ENCODE results near the gene INTS11. TPM values are rescaled to one million over a fixed set of nuclear protein-coding genes. Genes with fewer than 3 reads are reported as not detected.
A peak's percentile ranks its signal among the peaks of the same experiment; 100 is the strongest.

INTS11 gene
- total RNA-seq, 1 experiment from 2014 or later = 254 TPM

GRCh38 chr1:1306661-1307260 is 17.7 kb downstream of the INTS11 start:
- no peaks in the 10 kb centered on the region for H3F3A ChIP-seq (ENCODE audit: low read length, unreplicated experiment)
- ChIA-PET CTCF (no interaction called here), POLR2A (ENCODE audit: unreplicated experiment) (no interaction called here)
- peaks cover 33% of the 10 kb centered on the region for H3K4me1 ChIP-seq (ENCODE audit: insufficient read depth, low read length)
- H3K27me3 ChIP-seq (ENCODE audit: low read length) = no peaks in the 10 kb centered on the region
- intact Hi-C loops (cut with micrococcal nuclease) = no loop called here
- H3K4me2 ChIP-seq (ENCODE audit: low read length) = peak overlapping the region; percentile 93
- no peak overlapping the region for H3K27ac ChIP-seq (ENCODE audit: low read length)
- H2AFZ ChIP-seq (ENCODE audit: low read length) = no peak overlapping the region
- peak overlapping the region; percentile 97 for H3K4me3 ChIP-seq (ENCODE audit: low read length)
- peaks cover 11% of the 10 kb centered on the region for H4K20me1 ChIP-seq (ENCODE audit: low read length)
- peak overlapping the region; percentile 77 for H3K9ac ChIP-seq (ENCODE audit: low read length)
- TF ChIP-seq CTCF (conservative IDR thresholded peaks at IDR 0.05; ENCODE audit: low read depth, low read length) (no peak), EZH2 (IDR thresholded peaks at IDR 0.05; ENCODE audit: low read length, unreplicated experiment) (no peak), EZH2phosphoT487 (IDR thresholded peaks at IDR 0.05; ENCODE audit: borderline replicate concordance, low read length) (no peak)
- H3K9me2 ChIP-seq (replicated peaks; ENCODE audit: low read length) = no peaks in the 10 kb centered on the region
- peaks cover 66% of the 10 kb centered on the region for H3K79me2 ChIP-seq (ENCODE audit: low read length)
- H3K36me3 ChIP-seq (ENCODE audit: low read depth, low read length) = peaks cover 8% of the 10 kb centered on the region; the same call in 1 of the 2 replicates
- DNase-seq (peak; percentile 35), ATAC-seq (no peak)
- BruUV-seq (replicated peaks) = TSS peak; percentile 38
- no peaks in the 10 kb centered on the region for H3K9me3 ChIP-seq (ENCODE audit: low read length)

DNA sequence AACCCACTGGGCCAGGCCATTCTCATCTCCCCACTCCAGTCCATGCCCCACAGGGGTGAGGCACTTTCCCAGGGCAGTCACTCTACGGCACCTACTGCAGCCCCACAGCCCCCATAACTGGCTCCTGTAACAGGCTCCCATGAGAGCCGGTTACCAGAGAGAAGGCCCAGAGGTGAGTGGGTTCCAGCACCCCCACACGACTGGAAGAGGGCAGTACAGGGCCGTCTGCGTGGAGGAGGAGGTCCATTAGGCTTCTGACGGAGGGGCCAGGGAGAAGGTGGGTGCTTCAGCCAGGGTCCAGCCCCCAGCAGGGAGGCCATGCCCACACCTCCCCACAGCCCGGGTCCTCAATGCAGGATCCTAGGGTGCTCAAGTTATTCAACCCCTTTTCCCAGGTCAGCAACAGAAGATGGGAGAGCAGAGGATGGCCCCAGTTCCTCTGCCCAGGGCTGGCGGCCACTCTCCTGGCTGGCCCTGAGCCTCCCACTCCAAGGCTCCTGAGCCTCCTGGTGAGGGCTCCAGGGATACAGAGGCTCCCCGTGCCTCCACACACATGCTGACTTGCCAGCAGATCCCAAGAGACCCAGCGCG is 18.3 kb downstream of the INTS11 start:
- no TSS peak for BruUV-seq (replicated peaks)
- H3K9me2 ChIP-seq (replicated peaks; ENCODE audit: low read length) = no peaks in the 10 kb centered on the region
- H3K27me3 ChIP-seq (ENCODE audit: low read length) = no peaks in the 10 kb centered on the region
- ATAC-seq = no peak
- H3K9ac ChIP-seq (ENCODE audit: low read length) = no peak overlapping the region
- no peak for TF ChIP-seq EZH2 (IDR thresholded peaks at IDR 0.05; ENCODE audit: low read length, unreplicated experiment)
- TF ChIP-seq EZH2phosphoT487 (IDR thresholded peaks at IDR 0.05; ENCODE audit: borderline replicate concordance, low read length) = no peak
- peak; percentile 45 for TF ChIP-seq CTCF (conservative IDR thresholded peaks at IDR 0.05; ENCODE audit: low read depth, low read length)
- intact Hi-C loops (cut with micrococcal nuclease) = no loop called here
- ChIA-PET CTCF (no interaction called here), POLR2A (ENCODE audit: unreplicated experiment) (no interaction called here)
- H4K20me1 ChIP-seq (ENCODE audit: low read length) = peaks cover 11% of the 10 kb centered on the region
- peaks cover 33% of the 10 kb centered on the region for H3K4me1 ChIP-seq (ENCODE audit: insufficient read depth, low read length)
- peak overlapping the region; percentile 93 for H3K4me2 ChIP-seq (ENCODE audit: low read length)
- H3K36me3 ChIP-seq (ENCODE audit: low read depth, low read length) = peaks cover 2% of the 10 kb centered on the region; the same call in 1 of the 2 replicates
- no peak overlapping the region for H2AFZ ChIP-seq (ENCODE audit: low read length)
- no peak overlapping the region for H3K27ac ChIP-seq (ENCODE audit: low read length)
- H3F3A ChIP-seq (ENCODE audit: low read length, unreplicated experiment) = no peaks in the 10 kb centered on the region
- H3K4me3 ChIP-seq (ENCODE audit: low read length) = peak overlapping the region; percentile 97
- peaks cover 65% of the 10 kb centered on the region for H3K79me2 ChIP-seq (ENCODE audit: low read length)
- no peaks in the 10 kb centered on the region for H3K9me3 ChIP-seq (ENCODE audit: low read length)
- DNase-seq = no peak

Data from PC-3 (cell line).